Measurements from ENCODE around the gene L3MBTL3. TPM values are rescaled to one million over a fixed set of nuclear protein-coding genes. Genes with fewer than 3 reads are reported as not detected.

The L3MBTL3 gene
- total RNA-seq, 1 experiment from 2014 or later = 4.7 TPM

DNA sequence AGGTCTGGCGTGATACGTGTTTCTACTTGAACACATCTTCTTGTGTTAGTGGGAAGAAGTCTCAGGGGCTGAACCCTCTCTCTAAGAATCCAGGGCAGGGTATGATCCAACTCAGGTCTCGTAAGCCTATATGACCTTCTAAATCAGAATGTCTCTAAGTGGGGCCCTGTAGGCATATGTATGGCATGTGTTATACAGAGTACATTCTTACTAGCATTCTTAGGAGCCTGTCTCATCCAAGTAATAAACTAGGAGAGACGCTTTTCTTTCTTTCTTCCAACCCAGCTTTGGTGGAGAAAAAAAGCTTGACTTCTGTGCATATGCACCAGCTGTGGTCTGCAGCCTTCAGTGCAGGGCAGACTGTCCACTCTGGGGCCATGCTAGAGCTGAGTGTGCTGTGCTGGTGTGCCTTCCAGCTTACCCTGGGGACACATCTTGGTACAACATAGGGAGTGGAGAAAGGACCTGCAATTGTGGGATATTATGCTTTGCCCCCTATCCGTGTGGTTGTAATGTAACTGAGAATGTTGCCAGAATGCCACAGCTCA, 47.3 kb downstream of the L3MBTL3 start:
- H3K14ac ChIP-seq (ENCODE audit: insufficient read depth, low read length) = no peak overlapping the region
- H2BK20ac ChIP-seq (ENCODE audit: low read depth, low read length, poor library complexity, severe bottlenecking) = no peak overlapping the region
- H3K27me3 Mint-ChIP-seq (ENCODE audit: low read depth) = no peaks in the 10 kb centered on the region
- no peak overlapping the region for H3K27ac Mint-ChIP-seq
- H3K56ac ChIP-seq (ENCODE audit: insufficient read length, low read depth, low read length) = no peak overlapping the region
- no peak overlapping the region for H2BK12ac ChIP-seq (ENCODE audit: insufficient read length, low read depth, low read length)
- no peak overlapping the region for H3T11ph ChIP-seq (ENCODE audit: low read length)
- H3K4ac ChIP-seq (ENCODE audit: low read depth, low read length) = no peak overlapping the region
- no peaks in the 10 kb centered on the region for H3K79me2 ChIP-seq (ENCODE audit: insufficient read depth, low read length)
- no peak overlapping the region for H4K8ac ChIP-seq (replicated peaks; ENCODE audit: insufficient read length, low read depth, low read length)
- no peak overlapping the region for H2BK15ac ChIP-seq (ENCODE audit: low read depth, low read length)
- H4K5ac ChIP-seq (ENCODE audit: insufficient read length, low read depth, low read length) = no peak overlapping the region
- TF ChIP-seq, protein P1, sequence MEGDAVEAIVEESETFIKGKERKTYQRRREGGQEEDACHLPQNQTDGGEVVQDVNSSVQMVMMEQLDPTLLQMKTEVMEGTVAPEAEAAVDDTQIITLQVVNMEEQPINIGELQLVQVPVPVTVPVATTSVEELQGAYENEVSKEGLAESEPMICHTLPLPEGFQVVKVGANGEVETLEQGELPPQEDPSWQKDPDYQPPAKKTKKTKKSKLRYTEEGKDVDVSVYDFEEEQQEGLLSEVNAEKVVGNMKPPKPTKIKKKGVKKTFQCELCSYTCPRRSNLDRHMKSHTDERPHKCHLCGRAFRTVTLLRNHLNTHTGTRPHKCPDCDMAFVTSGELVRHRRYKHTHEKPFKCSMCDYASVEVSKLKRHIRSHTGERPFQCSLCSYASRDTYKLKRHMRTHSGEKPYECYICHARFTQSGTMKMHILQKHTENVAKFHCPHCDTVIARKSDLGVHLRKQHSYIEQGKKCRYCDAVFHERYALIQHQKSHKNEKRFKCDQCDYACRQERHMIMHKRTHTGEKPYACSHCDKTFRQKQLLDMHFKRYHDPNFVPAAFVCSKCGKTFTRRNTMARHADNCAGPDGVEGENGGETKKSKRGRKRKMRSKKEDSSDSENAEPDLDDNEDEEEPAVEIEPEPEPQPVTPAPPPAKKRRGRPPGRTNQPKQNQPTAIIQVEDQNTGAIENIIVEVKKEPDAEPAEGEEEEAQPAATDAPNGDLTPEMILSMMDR (conservative IDR thresholded peaks at IDR 0.05) = no peak
- WGBS (ENCODE audit: extremely low coverage, insufficient read length, low lambda C conversion rate) = no CpG with 5 or more reads among the region's 5 CpGs
- H3K9me3 ChIP-seq (ENCODE audit: control insufficient read depth, low read depth, low read length) = no peaks in the 10 kb centered on the region
- H4K20me1 ChIP-seq (ENCODE audit: control insufficient read depth, insufficient read depth, insufficient read length) = no peaks in the 10 kb centered on the region
- H3K27ac ChIP-seq (ENCODE audit: insufficient read length, low read depth, low read length) = no peak overlapping the region
- H2BK120ac ChIP-seq (ENCODE audit: low read depth, low read length, poor library complexity, severe bottlenecking) = no peak overlapping the region
- no peak overlapping the region for H3K9ac ChIP-seq (ENCODE audit: extremely low read depth, insufficient read length, low read length)
- H3K4me1 ChIP-seq (ENCODE audit: insufficient read depth, low read length) = no peaks in the 10 kb centered on the region
- no peaks in the 10 kb centered on the region for H3K23me2 ChIP-seq (ENCODE audit: insufficient read length, low read depth, low read length, poor library complexity, severe bottlenecking)
- no peak overlapping the region for H2BK5ac ChIP-seq (ENCODE audit: insufficient read length, low read length)
- H3K27me3 ChIP-seq (ENCODE audit: insufficient read depth, low read length) = no peaks in the 10 kb centered on the region
- H3K4me2 ChIP-seq (ENCODE audit: insufficient read depth, insufficient read length, low read length) = no peak overlapping the region
- DNase-seq = no peak
- H3K4me1 Mint-ChIP-seq = peaks cover 0 to 4% of the 10 kb centered on the region in 2 experiments; a peak in 1 of 4 replicates
- no peak overlapping the region for H4K91ac ChIP-seq (ENCODE audit: insufficient read length, low read depth, low read length)
- no peak overlapping the region for H3K23ac ChIP-seq (ENCODE audit: insufficient read length, low read depth, low read length)
- H3K36me3 Mint-ChIP-seq (ENCODE audit: insufficient read depth in 1 of 3, low read depth in 3 of 3) = peaks cover 5 to 14% (median 9%) of the 10 kb centered on the region in 3 experiments; a peak in 5 of 7 replicates
- H3K79me1 ChIP-seq (ENCODE audit: insufficient read depth, low read depth, low read length, poor library complexity, severe bottlenecking) = no peaks in the 10 kb centered on the region
- no peak overlapping the region for H2AK5ac ChIP-seq (ENCODE audit: insufficient read length, low read length)
- no peak overlapping the region for H3K4me3 Mint-ChIP-seq
- H3K18ac ChIP-seq (ENCODE audit: insufficient read length, low read depth, low read length) = no peak overlapping the region
- H3K9me3 Mint-ChIP-seq = no peaks in the 10 kb centered on the region
- no peak overlapping the region for H2AFZ ChIP-seq (ENCODE audit: low read length)
